Measurements from ENCODE around the gene AIG1.

The AIG1 gene

GRCh38 chr6:143140767-143141166, 80.1 kb downstream of the AIG1 start:
- Histone ChIP-seq H3K9ac (ENCODE audit: low read length in 2 of 2) (no peak overlapping the region), H3K27ac (ENCODE audit: low read length) (no peak overlapping the region), H3K4me3 (ENCODE audit: low read length in 2 of 2) (peak overlapping the region; percentile 29 to 60), H3K9me3 (ENCODE audit: control insufficient read depth in 2 of 2, low read length in 2 of 2) (no peaks in the 10 kb centered on the region), H3K36me3 (ENCODE audit: control insufficient read depth in 2 of 2, insufficient read depth in 2 of 2, low read length in 2 of 2) (peaks cover 4 to 8% of the 10 kb centered on the region in 2 donors), H3K27me3 (ENCODE audit: control insufficient read depth in 1 of 2, insufficient read depth in 2 of 2, low read length in 2 of 2) (no peaks in the 10 kb centered on the region), H3K4me1 (ENCODE audit: control insufficient read depth, insufficient read depth, low read length) (no peaks in the 10 kb centered on the region)

GRCh38 chr6:143141442-143141841, 80.8 kb downstream of the AIG1 start:
- peak overlapping the region in 1 of 2 donors; percentile 60 for H3K4me3 ChIP-seq (ENCODE audit: low read length in 2 of 2)
- H3K4me1 ChIP-seq (ENCODE audit: control insufficient read depth, insufficient read depth, low read length): no peaks in the 10 kb centered on the region
- H3K27ac ChIP-seq (ENCODE audit: low read length): no peak overlapping the region

GRCh38 chr6:143146186-143146851, 85.6 kb downstream of the AIG1 start:
- H3K27me3 ChIP-seq (ENCODE audit: control insufficient read depth in 1 of 2, insufficient read depth in 2 of 2, low read length in 2 of 2): no peaks in the 10 kb centered on the region
- H3K36me3 ChIP-seq (ENCODE audit: control insufficient read depth in 2 of 2, insufficient read depth in 2 of 2, low read length in 2 of 2): peaks cover 0 to 2% of the 10 kb centered on the region in 2 donors
- no peaks in the 10 kb centered on the region for H3K9me3 ChIP-seq (ENCODE audit: control insufficient read depth in 2 of 2, low read length in 2 of 2)
- no peaks in the 10 kb centered on the region for H3K4me1 ChIP-seq (ENCODE audit: control insufficient read depth, insufficient read depth, low read length)
- H3K27ac ChIP-seq (ENCODE audit: low read length): no peak overlapping the region
- H3K9ac ChIP-seq (ENCODE audit: low read length in 2 of 2): no peak overlapping the region
- H3K4me3 ChIP-seq (ENCODE audit: low read length in 2 of 2): no peak overlapping the region

More at GRCh38 chr6:143141442-143141841, 80.8 kb downstream of the AIG1 start:
- Histone ChIP-seq H3K27me3 (ENCODE audit: control insufficient read depth in 1 of 2, insufficient read depth in 2 of 2, low read length in 2 of 2) (no peaks in the 10 kb centered on the region), H3K36me3 (ENCODE audit: control insufficient read depth in 2 of 2, insufficient read depth in 2 of 2, low read length in 2 of 2) (peaks cover 4 to 8% of the 10 kb centered on the region in 2 donors), H3K9me3 (ENCODE audit: control insufficient read depth in 2 of 2, low read length in 2 of 2) (no peaks in the 10 kb centered on the region), H3K9ac (ENCODE audit: low read length in 2 of 2) (no peak overlapping the region)

- Histone ChIP-seq H3K36me3 (ENCODE audit: control insufficient read depth in 2 of 2, insufficient read depth in 2 of 2, low read length in 2 of 2) (peaks cover 0 to 2% of the 10 kb centered on the region in 2 donors), H3K27ac (ENCODE audit: low read length) (no peak overlapping the region), H3K9me3 (ENCODE audit: control insufficient read depth in 2 of 2, low read length in 2 of 2) (no peaks in the 10 kb centered on the region), H3K27me3 (ENCODE audit: control insufficient read depth in 1 of 2, insufficient read depth in 2 of 2, low read length in 2 of 2) (no peaks in the 10 kb centered on the region), H3K4me1 (ENCODE audit: control insufficient read depth, insufficient read depth, low read length) (no peaks in the 10 kb centered on the region), H3K4me3 (ENCODE audit: low read length in 2 of 2) (no peak overlapping the region), H3K9ac (ENCODE audit: low read length in 2 of 2) (no peak overlapping the region)
Measured at GRCh38 chr6:143149771-143150170, 89.1 kb downstream of the AIG1 start.

GRCh38 chr6:143150281-143150680, 89.6 kb downstream of the AIG1 start:
- Histone ChIP-seq H3K4me1 (ENCODE audit: control insufficient read depth, insufficient read depth, low read length) (no peaks in the 10 kb centered on the region), H3K27me3 (ENCODE audit: control insufficient read depth in 1 of 2, insufficient read depth in 2 of 2, low read length in 2 of 2) (no peaks in the 10 kb centered on the region), H3K4me3 (ENCODE audit: low read length in 2 of 2) (no peak overlapping the region), H3K9ac (ENCODE audit: low read length in 2 of 2) (no peak overlapping the region), H3K36me3 (ENCODE audit: control insufficient read depth in 2 of 2, insufficient read depth in 2 of 2, low read length in 2 of 2) (peaks cover 0 to 2% of the 10 kb centered on the region in 2 donors), H3K9me3 (ENCODE audit: control insufficient read depth in 2 of 2, low read length in 2 of 2) (no peaks in the 10 kb centered on the region), H3K27ac (ENCODE audit: low read length) (no peak overlapping the region)

GRCh38 chr6:143151381-143151780, 90.7 kb downstream of the AIG1 start:
- Histone ChIP-seq H3K36me3 (ENCODE audit: control insufficient read depth in 2 of 2, insufficient read depth in 2 of 2, low read length in 2 of 2) (peaks cover 0 to 2% of the 10 kb centered on the region in 2 donors), H3K27me3 (ENCODE audit: control insufficient read depth in 1 of 2, insufficient read depth in 2 of 2, low read length in 2 of 2) (no peaks in the 10 kb centered on the region), H3K27ac (ENCODE audit: low read length) (no peak overlapping the region), H3K9ac (ENCODE audit: low read length in 2 of 2) (no peak overlapping the region), H3K4me3 (ENCODE audit: low read length in 2 of 2) (no peak overlapping the region), H3K4me1 (ENCODE audit: control insufficient read depth, insufficient read depth, low read length) (no peaks in the 10 kb centered on the region), H3K9me3 (ENCODE audit: control insufficient read depth in 2 of 2, low read length in 2 of 2) (no peaks in the 10 kb centered on the region)

- no peak overlapping the region for H3K27ac ChIP-seq (ENCODE audit: low read length)
- no peak overlapping the region for H3K4me3 ChIP-seq (ENCODE audit: low read length in 2 of 2)
- no peaks in the 10 kb centered on the region for H3K9me3 ChIP-seq (ENCODE audit: control insufficient read depth in 2 of 2, low read length in 2 of 2)
- no peaks in the 10 kb centered on the region for H3K4me1 ChIP-seq (ENCODE audit: control insufficient read depth, insufficient read depth, low read length)
- no peaks in the 10 kb centered on the region for H3K27me3 ChIP-seq (ENCODE audit: control insufficient read depth in 1 of 2, insufficient read depth in 2 of 2, low read length in 2 of 2)
- H3K9ac ChIP-seq (ENCODE audit: low read length in 2 of 2): no peak overlapping the region
- no peaks in the 10 kb centered on the region for H3K36me3 ChIP-seq (ENCODE audit: control insufficient read depth in 2 of 2, insufficient read depth in 2 of 2, low read length in 2 of 2)
Measured at GRCh38 chr6:143155681-143156080, 95.0 kb downstream of the AIG1 start.

- H3K27ac ChIP-seq (ENCODE audit: low read length): no peak overlapping the region
- no peaks in the 10 kb centered on the region for H3K27me3 ChIP-seq (ENCODE audit: control insufficient read depth in 1 of 2, insufficient read depth in 2 of 2, low read length in 2 of 2)
- no peaks in the 10 kb centered on the region for H3K9me3 ChIP-seq (ENCODE audit: control insufficient read depth in 2 of 2, low read length in 2 of 2)
- no peaks in the 10 kb centered on the region for H3K4me1 ChIP-seq (ENCODE audit: control insufficient read depth, insufficient read depth, low read length)
- H3K4me3 ChIP-seq (ENCODE audit: low read length in 2 of 2): no peak overlapping the region
- no peak overlapping the region for H3K9ac ChIP-seq (ENCODE audit: low read length in 2 of 2)
- H3K36me3 ChIP-seq (ENCODE audit: control insufficient read depth in 2 of 2, insufficient read depth in 2 of 2, low read length in 2 of 2): no peaks in the 10 kb centered on the region
Measured at GRCh38 chr6:143157131-143157530, 96.4 kb downstream of the AIG1 start.

- no peaks in the 10 kb centered on the region for H3K4me1 ChIP-seq (ENCODE audit: control insufficient read depth, insufficient read depth, low read length)
- no peaks in the 10 kb centered on the region for H3K27me3 ChIP-seq (ENCODE audit: control insufficient read depth in 1 of 2, insufficient read depth in 2 of 2, low read length in 2 of 2)
- H3K9me3 ChIP-seq (ENCODE audit: control insufficient read depth in 2 of 2, low read length in 2 of 2): no peaks in the 10 kb centered on the region
- no peak overlapping the region for H3K27ac ChIP-seq (ENCODE audit: low read length)
- no peak overlapping the region for H3K4me3 ChIP-seq (ENCODE audit: low read length in 2 of 2)
- H3K36me3 ChIP-seq (ENCODE audit: control insufficient read depth in 2 of 2, insufficient read depth in 2 of 2, low read length in 2 of 2): no peaks in the 10 kb centered on the region
- H3K9ac ChIP-seq (ENCODE audit: low read length in 2 of 2): no peak overlapping the region
Measured at GRCh38 chr6:143158113-143158581, 97.5 kb downstream of the AIG1 start.

GRCh38 chr6:143159001-143159400, 98.3 kb downstream of the AIG1 start:
- H3K36me3 ChIP-seq (ENCODE audit: control insufficient read depth in 2 of 2, insufficient read depth in 2 of 2, low read length in 2 of 2): no peaks in the 10 kb centered on the region
- H3K27ac ChIP-seq (ENCODE audit: low read length): no peak overlapping the region
- H3K4me1 ChIP-seq (ENCODE audit: control insufficient read depth, insufficient read depth, low read length): no peaks in the 10 kb centered on the region
- no peak overlapping the region for H3K9ac ChIP-seq (ENCODE audit: low read length in 2 of 2)
- H3K27me3 ChIP-seq (ENCODE audit: control insufficient read depth in 1 of 2, insufficient read depth in 2 of 2, low read length in 2 of 2): no peaks in the 10 kb centered on the region
- no peaks in the 10 kb centered on the region for H3K9me3 ChIP-seq (ENCODE audit: control insufficient read depth in 2 of 2, low read length in 2 of 2)
- H3K4me3 ChIP-seq (ENCODE audit: low read length in 2 of 2): no peak overlapping the region

GRCh38 chr6:143160015-143160414, 99.3 kb downstream of the AIG1 start:
- H3K9me3 ChIP-seq (ENCODE audit: control insufficient read depth in 2 of 2, low read length in 2 of 2): no peaks in the 10 kb centered on the region
- H3K27ac ChIP-seq (ENCODE audit: low read length): no peak overlapping the region

More at GRCh38 chr6:143160015-143160414, 99.3 kb downstream of the AIG1 start:
- no peaks in the 10 kb centered on the region for H3K36me3 ChIP-seq (ENCODE audit: control insufficient read depth in 2 of 2, insufficient read depth in 2 of 2, low read length in 2 of 2)
- H3K27me3 ChIP-seq (ENCODE audit: control insufficient read depth in 1 of 2, insufficient read depth in 2 of 2, low read length in 2 of 2): no peaks in the 10 kb centered on the region
- no peaks in the 10 kb centered on the region for H3K4me1 ChIP-seq (ENCODE audit: control insufficient read depth, insufficient read depth, low read length)
- H3K9ac ChIP-seq (ENCODE audit: low read length in 2 of 2): no peak overlapping the region
- no peak overlapping the region for H3K4me3 ChIP-seq (ENCODE audit: low read length in 2 of 2)
